Liver (tissue), 3 donors: ENCODE data around the gene ATXN1.

Source experiments
- EGR1 ChIP-seq, 2 donors: IDR thresholded peaks; 2 replicates each; pipeline ENCODE4 v1.6.1; 2016 to 2018; ENCODE audit warnings: antibody characterized with exemption in 2 of 2, low read depth in 2 of 2
- GABPA ChIP-seq, 2 donors: IDR thresholded peaks in 1 of 2; conservative IDR thresholded peaks in 1 of 2; 2 replicates each; pipeline ENCODE4 v1.6.1; 2016; ENCODE audit warnings: antibody characterized with exemption in 2 of 2, mild to moderate bottlenecking in 1 of 2, moderate library complexity in 1 of 2
- HNF4G ChIP-seq: IDR thresholded peaks from 2 replicates; pipeline ENCODE4 v1.6.1; 2016; ENCODE audit warnings: antibody characterized with exemption
- JUND ChIP-seq, 2 donors: IDR thresholded peaks; 2 replicates each; pipeline ENCODE4 v1.6.1; 2016; ENCODE audit warnings: antibody characterized with exemption in 2 of 2
- RAD21 ChIP-seq, 2 donors: IDR thresholded peaks; 2 replicates each; pipeline ENCODE4 v1.6.1; 2016; ENCODE audit warnings: antibody characterized with exemption in 2 of 2, mild to moderate bottlenecking in 2 of 2
- RXRA ChIP-seq, 2 donors: IDR thresholded peaks; 2 replicates each; pipeline ENCODE4 v1.6.1; 2017 to 2018; ENCODE audit warnings: antibody characterized with exemption in 2 of 2, mild to moderate bottlenecking in 1 of 2
- SP1 ChIP-seq: IDR thresholded peaks from 2 replicates; pipeline ENCODE4 v1.6.1; 2018; ENCODE audit warnings: antibody characterized with exemption, mild to moderate bottlenecking
- TAF1 ChIP-seq: conservative IDR thresholded peaks from 2 replicates; pipeline ENCODE4 v1.6.1; 2016; ENCODE audit warnings: antibody characterized with exemption, mild to moderate bottlenecking
- YY1 ChIP-seq: IDR thresholded peaks from 2 replicates; pipeline ENCODE4 v1.6.1; 2016; ENCODE audit warnings: antibody characterized with exemption, mild to moderate bottlenecking
- TF ChIP-seq, protein P1 (sequence below): IDR thresholded peaks from 2 replicates; pipeline ENCODE4 v1.6.1; 2016; ENCODE audit warnings: antibody characterized with exemption
- TF ChIP-seq, protein P2 (sequence below): fragments of 150-350 bp; IDR thresholded peaks from 2 replicates; pipeline ENCODE4 v1.5.1; 2017; ENCODE audit warnings: improper control_type of control experiment, low read depth, low read length; ENCODE audit not compliant: missing input control
- TF ChIP-seq, protein P3 (sequence below): IDR thresholded peaks from 2 replicates; pipeline ENCODE4 v1.6.1; 2016; ENCODE audit warnings: antibody characterized with exemption
- TF ChIP-seq, protein P4 (sequence below): IDR thresholded peaks from 2 replicates; pipeline ENCODE4 v1.6.1; 2016; ENCODE audit warnings: antibody characterized with exemption, mild to moderate bottlenecking
- donor health status: healthy.
- donor health status: healthy.

DNA sequence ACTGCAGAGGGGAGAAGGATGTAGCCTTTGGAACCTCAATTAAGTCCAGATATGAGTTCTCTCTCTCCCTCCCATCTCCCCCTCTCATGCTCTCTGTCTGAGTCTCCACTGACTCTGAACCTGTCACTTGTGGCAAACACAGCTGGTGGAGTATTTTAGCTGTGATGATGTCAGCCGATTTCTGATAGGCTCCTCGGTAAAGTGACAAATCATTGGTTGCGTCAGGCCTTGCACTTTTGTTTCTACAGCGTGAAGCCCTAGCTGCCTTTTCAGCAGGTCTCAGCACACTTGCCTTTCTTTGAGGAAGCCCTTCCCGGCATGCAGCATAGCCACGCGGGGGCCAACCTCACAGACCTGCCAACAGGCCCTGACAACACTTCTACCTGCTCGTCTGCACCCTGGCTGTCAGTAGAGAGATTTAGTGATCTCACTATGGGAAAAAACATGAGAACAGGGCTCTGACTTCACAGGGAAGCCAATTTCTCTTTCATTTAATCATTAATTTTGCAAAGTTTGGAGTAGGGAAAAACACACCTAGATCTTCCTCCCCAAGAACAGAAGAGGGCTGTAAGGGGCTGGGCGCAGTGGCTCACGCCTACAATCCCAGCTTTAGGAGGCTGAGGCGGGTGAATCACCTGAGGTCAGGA, 438.5 kb downstream of the ATXN1 start:
- TF ChIP-seq, protein P1, sequence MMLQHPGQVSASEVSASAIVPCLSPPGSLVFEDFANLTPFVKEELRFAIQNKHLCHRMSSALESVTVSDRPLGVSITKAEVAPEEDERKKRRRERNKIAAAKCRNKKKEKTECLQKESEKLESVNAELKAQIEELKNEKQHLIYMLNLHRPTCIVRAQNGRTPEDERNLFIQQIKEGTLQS: no peak
- TF ChIP-seq EGR1 (IDR thresholded peaks at IDR 0.05; ENCODE audit: low read depth in 2 of 2) (no peak), TAF1 (no peak), YY1 (no peak), RAD21 (IDR thresholded peaks at IDR 0.05) (no peak), SP1 (no peak), JUND (IDR thresholded peaks at IDR 0.05) (no peak), GABPA (IDR thresholded peaks at IDR 0.05 in 1 of 2, conservative IDR thresholded peaks at IDR 0.05 in 1 of 2) (no peak), RXRA (IDR thresholded peaks at IDR 0.05) (no peak), HNF4G (no peak)
- TF ChIP-seq, protein P2, sequence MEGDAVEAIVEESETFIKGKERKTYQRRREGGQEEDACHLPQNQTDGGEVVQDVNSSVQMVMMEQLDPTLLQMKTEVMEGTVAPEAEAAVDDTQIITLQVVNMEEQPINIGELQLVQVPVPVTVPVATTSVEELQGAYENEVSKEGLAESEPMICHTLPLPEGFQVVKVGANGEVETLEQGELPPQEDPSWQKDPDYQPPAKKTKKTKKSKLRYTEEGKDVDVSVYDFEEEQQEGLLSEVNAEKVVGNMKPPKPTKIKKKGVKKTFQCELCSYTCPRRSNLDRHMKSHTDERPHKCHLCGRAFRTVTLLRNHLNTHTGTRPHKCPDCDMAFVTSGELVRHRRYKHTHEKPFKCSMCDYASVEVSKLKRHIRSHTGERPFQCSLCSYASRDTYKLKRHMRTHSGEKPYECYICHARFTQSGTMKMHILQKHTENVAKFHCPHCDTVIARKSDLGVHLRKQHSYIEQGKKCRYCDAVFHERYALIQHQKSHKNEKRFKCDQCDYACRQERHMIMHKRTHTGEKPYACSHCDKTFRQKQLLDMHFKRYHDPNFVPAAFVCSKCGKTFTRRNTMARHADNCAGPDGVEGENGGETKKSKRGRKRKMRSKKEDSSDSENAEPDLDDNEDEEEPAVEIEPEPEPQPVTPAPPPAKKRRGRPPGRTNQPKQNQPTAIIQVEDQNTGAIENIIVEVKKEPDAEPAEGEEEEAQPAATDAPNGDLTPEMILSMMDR: no peak
- TF ChIP-seq, protein P3, sequence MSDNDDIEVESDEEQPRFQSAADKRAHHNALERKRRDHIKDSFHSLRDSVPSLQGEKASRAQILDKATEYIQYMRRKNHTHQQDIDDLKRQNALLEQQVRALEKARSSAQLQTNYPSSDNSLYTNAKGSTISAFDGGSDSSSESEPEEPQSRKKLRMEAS: no peak
- TF ChIP-seq, protein P4, sequence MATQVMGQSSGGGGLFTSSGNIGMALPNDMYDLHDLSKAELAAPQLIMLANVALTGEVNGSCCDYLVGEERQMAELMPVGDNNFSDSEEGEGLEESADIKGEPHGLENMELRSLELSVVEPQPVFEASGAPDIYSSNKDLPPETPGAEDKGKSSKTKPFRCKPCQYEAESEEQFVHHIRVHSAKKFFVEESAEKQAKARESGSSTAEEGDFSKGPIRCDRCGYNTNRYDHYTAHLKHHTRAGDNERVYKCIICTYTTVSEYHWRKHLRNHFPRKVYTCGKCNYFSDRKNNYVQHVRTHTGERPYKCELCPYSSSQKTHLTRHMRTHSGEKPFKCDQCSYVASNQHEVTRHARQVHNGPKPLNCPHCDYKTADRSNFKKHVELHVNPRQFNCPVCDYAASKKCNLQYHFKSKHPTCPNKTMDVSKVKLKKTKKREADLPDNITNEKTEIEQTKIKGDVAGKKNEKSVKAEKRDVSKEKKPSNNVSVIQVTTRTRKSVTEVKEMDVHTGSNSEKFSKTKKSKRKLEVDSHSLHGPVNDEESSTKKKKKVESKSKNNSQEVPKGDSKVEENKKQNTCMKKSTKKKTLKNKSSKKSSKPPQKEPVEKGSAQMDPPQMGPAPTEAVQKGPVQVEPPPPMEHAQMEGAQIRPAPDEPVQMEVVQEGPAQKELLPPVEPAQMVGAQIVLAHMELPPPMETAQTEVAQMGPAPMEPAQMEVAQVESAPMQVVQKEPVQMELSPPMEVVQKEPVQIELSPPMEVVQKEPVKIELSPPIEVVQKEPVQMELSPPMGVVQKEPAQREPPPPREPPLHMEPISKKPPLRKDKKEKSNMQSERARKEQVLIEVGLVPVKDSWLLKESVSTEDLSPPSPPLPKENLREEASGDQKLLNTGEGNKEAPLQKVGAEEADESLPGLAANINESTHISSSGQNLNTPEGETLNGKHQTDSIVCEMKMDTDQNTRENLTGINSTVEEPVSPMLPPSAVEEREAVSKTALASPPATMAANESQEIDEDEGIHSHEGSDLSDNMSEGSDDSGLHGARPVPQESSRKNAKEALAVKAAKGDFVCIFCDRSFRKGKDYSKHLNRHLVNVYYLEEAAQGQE: no peak
